NCI-H526 (cell line): ENCODE measurements around the gene RASD2.

ENCODE experiments used
- DNase-seq, 2 experiments: peaks; one replicate each; lab custom pipeline; 2025; lab: John Stamatoyannopoulos, UW

RASD2 gene

GRCh38 chr22:35518811-35519210, 21.8 kb upstream of the RASD2 start:
- no peak for DNase-seq

- DNase-seq = no peak
These were observed 21.2 kb upstream of the RASD2 start for GRCh38 chr22:35519306-35520000.

- no peak for DNase-seq
These were observed 19.0 kb upstream of the RASD2 start for GRCh38 chr22:35521358-35522224.

GRCh38 chr22:35522225-35523149, 18.1 kb upstream of the RASD2 start:
- no peak for DNase-seq

- DNase-seq = peak; percentile 85 to 88
These were observed 17.3 kb upstream of the RASD2 start for GRCh38 chr22:35523167-35523947.

- DNase-seq = peak; percentile 32 to 60
These were observed 15.5 kb upstream of the RASD2 start for GRCh38 chr22:35524966-35525686.

GRCh38 chr22:35525687-35526332, 14.8 kb upstream of the RASD2 start:
- no peak for DNase-seq

GRCh38 chr22:35526333-35526979, 14.2 kb upstream of the RASD2 start:
- no peak for DNase-seq

- DNase-seq = no peak
These were observed 11.7 kb upstream of the RASD2 start for GRCh38 chr22:35528927-35529326.

GRCh38 chr22:35530700-35531099, 9.9 kb upstream of the RASD2 start:
- DNase-seq = no peak

- no peak for DNase-seq
These were observed 9.4 kb upstream of the RASD2 start for GRCh38 chr22:35531202-35531601.

GRCh38 chr22:35531676-35532075, 9.0 kb upstream of the RASD2 start:
- no peak for DNase-seq

GRCh38 chr22:35533365-35534029, 7.1 kb upstream of the RASD2 start:
- DNase-seq = no peak

- no peak for DNase-seq
These were observed 6.5 kb upstream of the RASD2 start for GRCh38 chr22:35534091-35534490.

GRCh38 chr22:35537232-35537631, 3.4 kb upstream of the RASD2 start:
- no peak for DNase-seq

GRCh38 chr22:35538801-35539321, 1.8 kb upstream of the RASD2 start:
- peak; percentile 37 to 63 for DNase-seq

- DNase-seq = no peak
These were observed 1.1 kb upstream of the RASD2 start for GRCh38 chr22:35539487-35539886.

GRCh38 chr22:35539910-35540594, 579 bp upstream of the RASD2 start:
- peak in 1 of 2 experiments; percentile 85 for DNase-seq
